ENCODE data around the gene SELENOF. TPM values are rescaled to one million over a fixed set of nuclear protein-coding genes. Genes with fewer than 3 reads are reported as not detected.
A peak's percentile ranks its signal among the peaks of the same experiment; 100 is the strongest.
"Not testable (repeated sequence)": the region's sequence is repeated elsewhere in the genome, so short reads cannot be mapped to it uniquely, and the experiment has no call there.

SELENOF gene
- total RNA-seq, 2 donors from 2014 or later, result 186 to 204 TPM

GRCh38 chr1:86925742-86926141 is 11.8 kb upstream of the SELENOF start:
- ATAC-seq, result no peak
- intact Hi-C loops (cut with DNase I, micrococcal nuclease), result no loop called here
- no peak for DNase-seq

GRCh38 chr1:86924324-86924960 is 10.5 kb upstream of the SELENOF start:
- ATAC-seq, result no peak
- DNase-seq, result no peak
- intact Hi-C loops (cut with DNase I, micrococcal nuclease), result no loop called here

GRCh38 chr1:86922445-86922844 is 8.5 kb upstream of the SELENOF start:
- ATAC-seq (no peak), DNase-seq (no peak)
- intact Hi-C loops (cut with DNase I, micrococcal nuclease), result no loop called here

GRCh38 chr1:86916752-86917151 is 2.8 kb upstream of the SELENOF start:
- ATAC-seq (no peak), DNase-seq (no peak)
- intact Hi-C loops (cut with DNase I, micrococcal nuclease), result no loop called here

GRCh38 chr1:86915737-86916235 is 1.9 kb upstream of the SELENOF start:
- intact Hi-C loops (cut with DNase I, micrococcal nuclease), result no loop called here
- no peak for DNase-seq
- ATAC-seq, result no peak

GRCh38 chr1:86914998-86915736 is 1.2 kb upstream of the SELENOF start:
- DNase-seq, result peak; percentile 52 to 64
- peak; percentile 35 for ATAC-seq
- intact Hi-C loops (cut with DNase I, micrococcal nuclease), result no loop called here

- intact Hi-C loops (cut with DNase I, micrococcal nuclease), result no loop called here
- ATAC-seq (no peak), DNase-seq (no peak)
These were observed 673 bp upstream of the SELENOF start, which contains the start of gene HS2ST1 for GRCh38 chr1:86914601-86914997. TSS of gene HS2ST1 (plus strand) at chr1:86914635.

GRCh38 chr1:86913399-86913895 is 479 bp downstream of the SELENOF start:
- intact Hi-C loops (cut with DNase I, micrococcal nuclease), result no loop called here
- ATAC-seq (no peak), DNase-seq (peak in 1 of 2 donors; percentile 56)

- no peak for DNase-seq
- intact Hi-C loops (cut with DNase I, micrococcal nuclease), result no loop called here
- no peak for ATAC-seq
These were observed 1.5 kb downstream of the SELENOF start for GRCh38 chr1:86912281-86912900.

- ATAC-seq, result peak; percentile 98
- intact Hi-C loops (cut with DNase I, micrococcal nuclease), result no loop called here
- no peak for DNase-seq
These were observed 7.5 kb downstream of the SELENOF start for GRCh38 chr1:86906419-86906818.

- no peak for ATAC-seq
- intact Hi-C loops (cut with DNase I, micrococcal nuclease), result no loop called here
- DNase-seq, result no peak
These were observed 8.1 kb downstream of the SELENOF start for GRCh38 chr1:86905875-86906274.

- DNase-seq; ATAC-seq; intact Hi-C loops (cut with DNase I, micrococcal nuclease): not testable (repeated sequence)
These were observed 14.5 kb downstream of the SELENOF start for GRCh38 chr1:86899401-86899800.

- no peak for DNase-seq
- intact Hi-C loops (cut with DNase I, micrococcal nuclease), result no loop called here
- ATAC-seq, result no peak
These were observed 25.6 kb downstream of the SELENOF start for GRCh38 chr1:86888327-86888726.

GRCh38 chr1:86887479-86888162 is 26.3 kb downstream of the SELENOF start:
- ATAC-seq (no peak), DNase-seq (no peak)
- intact Hi-C loops (cut with DNase I, micrococcal nuclease), result no loop called here

GRCh38 chr1:86875722-86876121 is 38.2 kb downstream of the SELENOF start:
- DNase-seq, result no peak
- no peak for ATAC-seq
- intact Hi-C loops (cut with DNase I, micrococcal nuclease), result no loop called here

- intact Hi-C loops (cut with DNase I, micrococcal nuclease), result no loop called here
- DNase-seq, result no peak
- no peak for ATAC-seq
These were observed 41.8 kb downstream of the SELENOF start for GRCh38 chr1:86872086-86872485.

GRCh38 chr1:86871001-86871400 is 42.9 kb downstream of the SELENOF start:
- ATAC-seq (no peak), DNase-seq (no peak)
- intact Hi-C loops (cut with DNase I, micrococcal nuclease), result no loop called here

GRCh38 chr1:86868477-86868876 is 45.4 kb downstream of the SELENOF start:
- ATAC-seq, result no peak
- intact Hi-C loops (cut with DNase I, micrococcal nuclease), result no loop called here
- DNase-seq, result no peak

GRCh38 chr1:86867278-86867677 is 46.6 kb downstream of the SELENOF start:
- DNase-seq; intact Hi-C loops (cut with DNase I, micrococcal nuclease); ATAC-seq: not testable (repeated sequence)
